A673 (cell line): ENCODE data around the gene EDN1.

ENCODE experiments used
- EZH2 ChIP-seq: fragments of 200-600 bp; sonication (generic); IDR thresholded peaks from 2 replicates; pipeline ENCODE4 v1.6.1; 2017; ENCODE audit warnings: borderline replicate concordance, low read depth, mild to moderate bottlenecking, mixed read lengths, antibody characterized with exemption, low read length; ENCODE audit not compliant: poor library complexity, severe bottlenecking
- TF ChIP-seq, protein P1 (sequence below): fragments of 300-800, 200-600 bp; sonication (generic); conservative IDR thresholded peaks from 2 replicates; pipeline ENCODE4 v1.5.1; 2017; ENCODE audit warnings: low read depth, mild to moderate bottlenecking, antibody characterized with exemption, low read length, moderate library complexity, mixed read lengths

DNA sequence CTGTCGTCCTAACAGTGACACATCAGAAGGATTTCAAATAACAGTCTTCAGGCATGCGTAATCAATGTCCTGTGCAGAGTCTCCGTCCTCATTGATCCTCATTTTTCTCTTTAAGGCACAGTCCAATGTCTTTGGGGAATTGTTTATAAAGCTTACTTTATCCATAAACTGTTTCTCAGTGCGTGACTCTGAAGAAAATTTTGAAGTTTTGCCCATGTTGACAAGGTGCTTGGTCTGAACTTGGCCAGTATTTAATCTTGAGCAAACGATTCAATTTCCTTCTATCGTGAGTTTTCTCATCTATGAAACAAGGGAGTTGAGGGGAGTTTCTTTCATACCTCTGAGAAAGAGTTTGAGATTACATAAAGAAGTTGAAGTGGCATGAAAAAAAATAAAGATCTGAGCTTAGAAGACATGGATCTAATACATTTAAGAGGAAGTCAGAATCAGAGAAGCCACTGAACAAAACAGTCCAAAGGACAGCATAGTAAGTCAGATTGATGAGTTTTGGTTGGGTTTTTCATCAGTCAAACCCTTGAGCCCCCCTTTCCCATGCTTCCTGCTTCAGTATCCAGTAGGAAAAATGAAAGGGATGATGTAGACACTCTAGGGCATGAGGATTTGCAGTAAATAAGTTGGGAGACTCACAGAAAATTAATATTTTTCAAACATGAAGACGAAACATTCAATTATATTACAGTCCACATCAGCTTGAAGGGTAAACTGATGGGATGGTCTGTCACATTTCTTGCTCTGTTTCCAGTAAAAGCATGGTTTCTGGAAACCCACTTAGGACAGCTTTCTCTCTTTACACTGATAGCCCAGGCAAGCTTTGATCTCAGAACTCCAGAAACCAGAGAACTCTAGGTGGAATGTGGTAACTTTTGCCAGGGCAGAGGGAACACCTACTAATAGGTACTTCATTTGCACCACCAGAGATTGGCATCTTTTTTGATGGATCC is 8.1 kb downstream of the EDN1 start:
- TF ChIP-seq, protein P1, sequence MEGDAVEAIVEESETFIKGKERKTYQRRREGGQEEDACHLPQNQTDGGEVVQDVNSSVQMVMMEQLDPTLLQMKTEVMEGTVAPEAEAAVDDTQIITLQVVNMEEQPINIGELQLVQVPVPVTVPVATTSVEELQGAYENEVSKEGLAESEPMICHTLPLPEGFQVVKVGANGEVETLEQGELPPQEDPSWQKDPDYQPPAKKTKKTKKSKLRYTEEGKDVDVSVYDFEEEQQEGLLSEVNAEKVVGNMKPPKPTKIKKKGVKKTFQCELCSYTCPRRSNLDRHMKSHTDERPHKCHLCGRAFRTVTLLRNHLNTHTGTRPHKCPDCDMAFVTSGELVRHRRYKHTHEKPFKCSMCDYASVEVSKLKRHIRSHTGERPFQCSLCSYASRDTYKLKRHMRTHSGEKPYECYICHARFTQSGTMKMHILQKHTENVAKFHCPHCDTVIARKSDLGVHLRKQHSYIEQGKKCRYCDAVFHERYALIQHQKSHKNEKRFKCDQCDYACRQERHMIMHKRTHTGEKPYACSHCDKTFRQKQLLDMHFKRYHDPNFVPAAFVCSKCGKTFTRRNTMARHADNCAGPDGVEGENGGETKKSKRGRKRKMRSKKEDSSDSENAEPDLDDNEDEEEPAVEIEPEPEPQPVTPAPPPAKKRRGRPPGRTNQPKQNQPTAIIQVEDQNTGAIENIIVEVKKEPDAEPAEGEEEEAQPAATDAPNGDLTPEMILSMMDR, result no peak
- TF ChIP-seq EZH2, result no peak
